HG03135 (cell line): ENCODE measurements around the gene COG5.
"Not testable (repeated sequence)": the region's sequence is repeated elsewhere in the genome, so short reads cannot be mapped to it uniquely, and the experiment has no call there.

Experiments used
- ATAC-seq: cut with Tn5 transposase; IDR thresholded peaks from one replicate; pipeline ENCODE4 v1.9.1; 2021; ENCODE audit warnings: mild to moderate bottlenecking, moderate library complexity; ENCODE audit not compliant: unreplicated experiment

Gene COG5

GRCh38 chr7:107284911-107285479 is 278.7 kb downstream of the COG5 start:
- ATAC-seq, result no peak

- no peak for ATAC-seq
Measured at GRCh38 chr7:107277331-107277730, 286.4 kb downstream of the COG5 start.

- ATAC-seq, result no peak
Measured at GRCh38 chr7:107276220-107276827, 287.4 kb downstream of the COG5 start.

- no peak for ATAC-seq
Measured at GRCh38 chr7:107274506-107274905, 289.2 kb downstream of the COG5 start.

- ATAC-seq, result no peak
Measured at GRCh38 chr7:107269790-107270189, 293.9 kb downstream of the COG5 start.

GRCh38 chr7:107268594-107268993 is 295.1 kb downstream of the COG5 start:
- no peak for ATAC-seq

- no peak for ATAC-seq
Measured at GRCh38 chr7:107267138-107267537, 296.6 kb downstream of the COG5 start.

GRCh38 chr7:107264723-107265122 is 299.0 kb downstream of the COG5 start:
- ATAC-seq, result no peak

GRCh38 chr7:107262857-107263256 is 300.9 kb downstream of the COG5 start:
- ATAC-seq, result no peak

GRCh38 chr7:107258737-107259136 is 305.0 kb downstream of the COG5 start:
- ATAC-seq, result no peak

GRCh38 chr7:107255602-107256001 is 308.1 kb downstream of the COG5 start:
- ATAC-seq, result no peak

GRCh38 chr7:107254398-107254985 is 309.2 kb downstream of the COG5 start:
- no peak for ATAC-seq

- ATAC-seq, result no peak
Measured at GRCh38 chr7:107253599-107253998, 310.1 kb downstream of the COG5 start.

- ATAC-seq, result no peak
Measured at GRCh38 chr7:107251963-107252362, 311.8 kb downstream of the COG5 start.

GRCh38 chr7:107248551-107249316 is 315.0 kb downstream of the COG5 start:
- ATAC-seq, result no peak

- ATAC-seq, result not testable (repeated sequence)
Measured at GRCh38 chr7:107246836-107247235, 316.9 kb downstream of the COG5 start.

GRCh38 chr7:107244613-107245012 is 319.1 kb downstream of the COG5 start:
- no peak for ATAC-seq

- no peak for ATAC-seq
Measured at GRCh38 chr7:107242267-107242666, 321.5 kb downstream of the COG5 start.

GRCh38 chr7:107237451-107237850 is 326.3 kb downstream of the COG5 start:
- ATAC-seq, result no peak

GRCh38 chr7:107236862-107237261 is 326.9 kb downstream of the COG5 start:
- no peak for ATAC-seq

- ATAC-seq, result no peak
Measured at GRCh38 chr7:107234436-107234835, 329.3 kb downstream of the COG5 start.

GRCh38 chr7:107233981-107234380 is 329.7 kb downstream of the COG5 start:
- no peak for ATAC-seq
